H54 (cell line): ENCODE data around the gene HEG1.

Experiments used
- DNase-seq: peaks from one replicate; pipeline ENCODE4 v3.0.0; 2011; ENCODE audit warnings: low spot score, mixed read lengths; ENCODE audit not compliant: insufficient read length
- FAIRE-seq: peaks from 3 replicates; lab custom pipeline; 2011; peaks lifted over from hg19 to GRCh38; lab: Jason Lieb, UNC
- POLR2A ChIP-seq: IDR thresholded peaks from 2 replicates; pipeline ENCODE4 v1.6.1; 2011; ENCODE audit warnings: low read depth, mild to moderate bottlenecking, low read length

The HEG1 gene

DNA sequence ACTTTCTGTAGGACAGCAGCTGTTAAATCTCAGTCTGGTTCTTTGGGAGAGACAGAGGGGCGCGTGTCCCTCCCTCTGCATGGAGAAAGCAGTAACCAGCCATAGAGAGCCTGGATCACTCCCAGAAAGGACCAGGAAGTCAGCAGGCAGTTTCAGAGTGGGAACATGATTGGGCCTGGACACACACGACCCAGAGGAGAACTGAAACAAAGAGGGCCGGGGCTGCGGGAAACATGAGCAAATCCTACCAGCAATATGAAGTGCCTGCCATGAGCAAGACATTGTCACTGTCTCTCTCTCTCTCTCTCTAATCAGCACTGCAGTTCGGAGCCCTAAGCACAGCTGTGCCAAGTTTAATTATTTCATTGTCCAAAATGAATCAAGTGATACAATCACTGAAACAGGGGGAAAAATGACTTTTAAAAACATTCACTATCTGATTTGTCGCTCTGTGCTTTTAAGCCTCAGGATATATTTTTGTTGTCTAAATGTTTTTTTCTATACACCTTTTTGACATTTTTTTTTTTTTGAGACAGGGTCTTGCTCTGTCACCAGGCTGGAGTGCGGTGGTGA, 138.9 kb downstream of the HEG1 start:
- no peak for TF ChIP-seq POLR2A
- FAIRE-seq (no peak), DNase-seq (no peak)
